HepG2 (cell line): Measurements from ENCODE around the gene EIF4G1. TPM values are rescaled to one million over a fixed set of nuclear protein-coding genes. Genes with fewer than 3 reads are reported as not detected.

Experiments
- ARID5B ChIP-seq: IDR thresholded peaks from 2 replicates; pipeline ENCODE4 v1.4.0; 2020; ENCODE audit warnings: mild to moderate bottlenecking, missing genetic modification reagents
- ASH2L ChIP-seq: fragments of 300-600, 200-600 bp; sonication (generic); IDR thresholded peaks from 2 replicates; pipeline ENCODE4 v1.7.0; 2017; ENCODE audit warnings: low read depth, mild to moderate bottlenecking, moderate library complexity, mixed read lengths, low read length; ENCODE audit not compliant: insufficient read length
- DMTF1 ChIP-seq: sonication (generic); formaldehyde crosslinking; IDR thresholded peaks from 2 replicates; pipeline ENCODE4 v1.4.0; 2020; ENCODE audit warnings: mild to moderate bottlenecking, missing genetic modification reagents
- E2F2 ChIP-seq: sonication (generic); formaldehyde crosslinking; IDR thresholded peaks from 2 replicates; pipeline ENCODE4 v1.4.0; 2020; ENCODE audit warnings: missing genetic modification reagents, borderline replicate concordance
- HDAC1 ChIP-seq: sonication (generic); formaldehyde crosslinking; IDR thresholded peaks from 2 replicates; pipeline ENCODE4 v1.5.1; 2020; ENCODE audit warnings: mild to moderate bottlenecking, missing genetic modification reagents
- HOXD1 ChIP-seq: sonication (generic); formaldehyde crosslinking; IDR thresholded peaks from 2 replicates; pipeline ENCODE4 v1.5.0; 2020; ENCODE audit warnings: missing genetic modification reagents
- NCOA2 ChIP-seq: sonication (generic); formaldehyde crosslinking; IDR thresholded peaks from 2 replicates; pipeline ENCODE4 v1.8.0; 2022; ENCODE audit warnings: inconsistent platforms
- ONECUT2 ChIP-seq: sonication (generic); formaldehyde crosslinking; IDR thresholded peaks from 2 replicates; pipeline ENCODE4 v1.4.0; 2020; ENCODE audit warnings: missing genetic modification reagents
- PAX8 ChIP-seq: sonication (generic); formaldehyde crosslinking; IDR thresholded peaks from 2 replicates; pipeline ENCODE4 v1.8.0; 2022; ENCODE audit warnings: mild to moderate bottlenecking, missing genetic modification reagents, borderline replicate concordance
- RFX5 ChIP-seq: IDR thresholded peaks from 2 replicates; pipeline ENCODE4 v1.6.1; 2011; ENCODE audit warnings: low read depth, low read length, improper control_type of control experiment
- RORA ChIP-seq: sonication (generic); formaldehyde crosslinking; IDR thresholded peaks from 2 replicates; pipeline ENCODE4 v1.5.0; 2020; ENCODE audit warnings: mild to moderate bottlenecking, missing genetic modification reagents, moderate library complexity
- SMAD9 ChIP-seq: sonication (generic); formaldehyde crosslinking; IDR thresholded peaks from 2 replicates; pipeline ENCODE4 v1.5.1; 2020; ENCODE audit warnings: mild to moderate bottlenecking, missing genetic modification reagents
- THRA ChIP-seq: sonication (generic); formaldehyde crosslinking; IDR thresholded peaks from 2 replicates; pipeline ENCODE4 v1.4.0; 2020; ENCODE audit warnings: missing genetic modification reagents, borderline replicate concordance
- ZNF496 ChIP-seq: sonication (generic); formaldehyde crosslinking; IDR thresholded peaks from 2 replicates; pipeline ENCODE4 v1.8.1; 2023; ENCODE audit warnings: mild to moderate bottlenecking, moderate library complexity, missing genetic modification reagents; ENCODE audit not compliant: insufficient replicate concordance
- ZNF614 ChIP-seq: IDR thresholded peaks from 2 replicates; pipeline ENCODE4 v1.6.1; 2018; ENCODE audit warnings: missing biosample characterization, missing genetic modification reagents, inconsistent platforms, borderline replicate concordance
- ZNF780A ChIP-seq: sonication (generic); formaldehyde crosslinking; IDR thresholded peaks from 2 replicates; pipeline ENCODE4 v1.8.0; 2022; ENCODE audit warnings: mild to moderate bottlenecking, missing genetic modification reagents, moderate library complexity
- ZSCAN5A ChIP-seq: sonication (generic); formaldehyde crosslinking; IDR thresholded peaks from 2 replicates; pipeline ENCODE4 v1.8.0; 2022; ENCODE audit warnings: mild to moderate bottlenecking, missing genetic modification reagents, borderline replicate concordance
- polyA plus RNA-seq, 8 experiments: library from polyadenylated mRNA; depleted of rRNA in 3 of 8; stranded (reverse) in 7 of 8; unstranded in 1 of 8; fragments of >200 nt; fragmentation: Illumina TruSeq in 4 of 8; extraction: Trizol in 4 of 8; gene quantifications; 2 replicates each; pipeline versions ENCODE4 v1.2.1 to v1.2.3, GENCODE V29; 2011 to 2016; ENCODE audit warnings: low read depth in 4 of 8, missing spikeins in 1 of 8, mixed read lengths in 1 of 8; ENCODE audit not compliant: insufficient read depth in 1 of 8
- total RNA-seq, 5 experiments: library from RNA; depleted of rRNA; stranded (reverse); fragments of >200 nt; fragmentation: Illumina TruSeq; extraction: Trizol; gene quantifications; 2 replicates each; pipeline ENCODE4 v1.2.3, GENCODE V29; 2016; ENCODE audit warnings: low read depth in 1 of 5

Gene EIF4G1
- total and polyA plus RNA-seq, 2 of the 13 experiments (the other 11 are each of a cell fraction or from before 2014, with no cell fraction given): 208 to 213 TPM

GRCh38 chr3:184335661-184336546 is 21.5 kb downstream of the EIF4G1 start (continued):
- TF ChIP-seq ONECUT2 (CRISPR knock-in tag) (no peak), E2F2 (no peak), ZNF496 (no peak), ZSCAN5A (CRISPR knock-in tag) (no peak; the same call in 1 of the 2 replicates), RFX5 (0 out of 2 replicates have a peak, but pooled peaks have one; percentile 30), THRA (CRISPR knock-in tag) (no peak), ZNF780A (no peak), ARID5B (CRISPR knock-in tag) (no peak; the same call in 1 of the 2 replicates), PAX8 (CRISPR knock-in tag) (no peak), DMTF1 (CRISPR knock-in tag) (no peak), HOXD1 (CRISPR knock-in tag) (no peak), NCOA2 (CRISPR knock-in tag) (no peak), ASH2L (peak; percentile 50), RORA (CRISPR knock-in tag) (no peak), ZNF614 (CRISPR knock-in tag) (0 out of 2 replicates have a peak, but pooled peaks have one; percentile 34), SMAD9 (CRISPR knock-in tag) (no peak), HDAC1 (CRISPR knock-in tag) (peak; percentile 85)
